Measurements from ENCODE around the gene OLIG3. TPM values are rescaled to one million over a fixed set of nuclear protein-coding genes. Genes with fewer than 3 reads are reported as not detected.

OLIG3 gene
- total and polyA plus RNA-seq, 2 of the 8 experiments (the other 6 are each of a cell fraction or from before 2014, with no cell fraction given), result 0.60 to 1.3 TPM

DNA sequence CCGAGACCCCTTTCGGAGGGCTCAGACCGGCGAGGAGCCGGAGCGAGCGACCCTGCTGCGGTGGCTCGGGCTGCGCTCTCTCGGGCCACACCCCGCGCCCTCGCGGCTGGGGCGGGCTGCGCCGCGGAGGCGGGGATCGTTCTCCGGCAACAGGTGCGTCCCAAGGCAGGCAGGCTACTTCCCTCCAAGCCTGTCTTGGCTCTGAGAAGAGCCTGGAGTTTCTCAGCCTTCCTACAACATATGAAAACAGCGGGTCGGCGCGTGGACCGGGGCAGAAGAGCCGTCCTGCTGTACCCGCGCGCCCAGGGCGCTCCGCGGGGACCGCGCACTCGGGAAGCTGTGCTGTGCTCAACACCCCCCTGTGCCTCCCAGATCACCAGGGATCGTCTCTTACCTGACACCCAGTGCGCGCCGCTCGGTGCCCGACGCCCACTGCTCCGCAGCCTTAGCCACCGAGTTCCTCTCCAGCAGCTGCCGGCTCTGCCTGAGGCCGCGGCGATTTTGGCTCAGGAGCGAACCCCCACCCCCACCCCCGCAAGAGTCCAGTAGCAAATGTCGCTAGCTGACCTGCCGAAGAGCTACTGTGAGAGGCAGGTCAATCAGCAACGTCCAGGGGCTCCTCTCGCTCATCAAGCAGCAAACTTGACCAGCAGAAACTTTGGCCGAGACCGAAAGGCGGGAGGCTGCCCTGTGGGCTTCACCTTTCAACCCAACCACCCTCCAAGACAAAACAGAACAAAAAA is 3.7 kb upstream of the OLIG3 start (continued):
- TF ChIP-seq SUZ12 (IDR thresholded peaks at IDR 0.05; ENCODE audit: low read length), result peak; percentile 99; the same call in 1 of the 2 replicates
- TF ChIP-seq EGR1 (IDR thresholded peaks at IDR 0.05; ENCODE audit: borderline replicate concordance, low read depth, low read length), result peak; percentile 23; the same call in 1 of the 2 replicates
- TF ChIP-seq EZH2 (IDR thresholded peaks at IDR 0.05; ENCODE audit: low read depth, low read length, severe bottlenecking), result peak; percentile 91
- no peak for TF ChIP-seq NANOG (IDR thresholded peaks at IDR 0.05; ENCODE audit: insufficient read depth, low read depth, low read length, poor library complexity, severe bottlenecking)
- no peak for TF ChIP-seq SP4 (IDR thresholded peaks at IDR 0.05; ENCODE audit: low read length)
